ENCODE results near the gene NPY. TPM values are rescaled to one million over a fixed set of nuclear protein-coding genes. Genes with fewer than 3 reads are reported as not detected.

NPY gene
- total RNA-seq, 2 experiments from 2014 or later = not detected

- CTCF ChIA-PET = no interaction called here
Observed at GRCh38 chr7:24339575-24339974, 55.6 kb downstream of the NPY start.

GRCh38 chr7:24340727-24341126 lies 56.7 kb downstream of the NPY start:
- Histone ChIP-seq H3K4me1 (ENCODE audit: insufficient read depth, low read length) (no peaks in the 10 kb centered on the region), H3K36me3 (ENCODE audit: insufficient read depth, low read length) (no peaks in the 10 kb centered on the region), H3K27ac (ENCODE audit: low read depth in 1 of 2, low read length in 2 of 2) (no peak overlapping the region), H3K27me3 (ENCODE audit: control insufficient read depth in 1 of 2, insufficient read depth in 2 of 2, low read length in 2 of 2) (peaks cover 0 to 3% of the 10 kb centered on the region in 2 experiments), H3K4me3 (ENCODE audit: low read length) (no peak overlapping the region), H3K9me3 (ENCODE audit: control insufficient read depth in 1 of 2, insufficient read depth in 1 of 2, low read length in 2 of 2) (no peaks in the 10 kb centered on the region)
- POLR2A ChIA-PET = no interaction called here
- H3K36me3 Mint-ChIP-seq (ENCODE audit: low read depth) = no peaks in the 10 kb centered on the region
- peaks cover 14% of the 10 kb centered on the region for H3K27me3 Mint-ChIP-seq
- ATAC-seq (ENCODE audit: poor library complexity) (no peak), DNase-seq (no peak)
- CTCF ChIA-PET = no interaction called here
- no peaks in the 10 kb centered on the region for H3K4me1 Mint-ChIP-seq (ENCODE audit: low read depth)
- intact Hi-C loops (cut with DNase I, micrococcal nuclease) = no loop called here
- TF ChIP-seq, protein P1, sequence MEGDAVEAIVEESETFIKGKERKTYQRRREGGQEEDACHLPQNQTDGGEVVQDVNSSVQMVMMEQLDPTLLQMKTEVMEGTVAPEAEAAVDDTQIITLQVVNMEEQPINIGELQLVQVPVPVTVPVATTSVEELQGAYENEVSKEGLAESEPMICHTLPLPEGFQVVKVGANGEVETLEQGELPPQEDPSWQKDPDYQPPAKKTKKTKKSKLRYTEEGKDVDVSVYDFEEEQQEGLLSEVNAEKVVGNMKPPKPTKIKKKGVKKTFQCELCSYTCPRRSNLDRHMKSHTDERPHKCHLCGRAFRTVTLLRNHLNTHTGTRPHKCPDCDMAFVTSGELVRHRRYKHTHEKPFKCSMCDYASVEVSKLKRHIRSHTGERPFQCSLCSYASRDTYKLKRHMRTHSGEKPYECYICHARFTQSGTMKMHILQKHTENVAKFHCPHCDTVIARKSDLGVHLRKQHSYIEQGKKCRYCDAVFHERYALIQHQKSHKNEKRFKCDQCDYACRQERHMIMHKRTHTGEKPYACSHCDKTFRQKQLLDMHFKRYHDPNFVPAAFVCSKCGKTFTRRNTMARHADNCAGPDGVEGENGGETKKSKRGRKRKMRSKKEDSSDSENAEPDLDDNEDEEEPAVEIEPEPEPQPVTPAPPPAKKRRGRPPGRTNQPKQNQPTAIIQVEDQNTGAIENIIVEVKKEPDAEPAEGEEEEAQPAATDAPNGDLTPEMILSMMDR (IDR thresholded peaks at IDR 0.05) = no peak
- H3K4me3 Mint-ChIP-seq = no peak overlapping the region
- H3K9me3 Mint-ChIP-seq = no peaks in the 10 kb centered on the region
- H3K27ac Mint-ChIP-seq = no peak overlapping the region

More at GRCh38 chr7:24339575-24339974, 55.6 kb downstream of the NPY start:
- DNase-seq (no peak), ATAC-seq (ENCODE audit: poor library complexity) (no peak)
- Mint-ChIP-seq H3K4me3 (no peak overlapping the region), H3K27me3 (peaks cover 19% of the 10 kb centered on the region), H3K36me3 (ENCODE audit: low read depth) (no peaks in the 10 kb centered on the region), H3K4me1 (ENCODE audit: low read depth) (no peaks in the 10 kb centered on the region), H3K9me3 (no peaks in the 10 kb centered on the region), H3K27ac (no peak overlapping the region)
- TF ChIP-seq, protein P1 (IDR thresholded peaks at IDR 0.05) = no peak
- no peaks in the 10 kb centered on the region for H3K9me3 ChIP-seq (ENCODE audit: control insufficient read depth in 1 of 2, insufficient read depth in 1 of 2, low read length in 2 of 2)
- no peak overlapping the region for H3K4me3 ChIP-seq (ENCODE audit: low read length)
- H3K27me3 ChIP-seq (ENCODE audit: control insufficient read depth in 1 of 2, insufficient read depth in 2 of 2, low read length in 2 of 2) = peaks cover 0 to 3% of the 10 kb centered on the region in 2 experiments
- intact Hi-C loops (cut with DNase I, micrococcal nuclease) = no loop called here
- no peaks in the 10 kb centered on the region for H3K4me1 ChIP-seq (ENCODE audit: insufficient read depth, low read length)
- no peaks in the 10 kb centered on the region for H3K36me3 ChIP-seq (ENCODE audit: insufficient read depth, low read length)
- no peak overlapping the region for H3K27ac ChIP-seq (ENCODE audit: low read depth in 1 of 2, low read length in 2 of 2)
- POLR2A ChIA-PET = no interaction called here

All from CD4-positive, alpha-beta T cell (primary cell).